HepG2 (cell line): Measurements from ENCODE around the gene BTNL3. TPM values are rescaled to one million over a fixed set of nuclear protein-coding genes. Genes with fewer than 3 reads are reported as not detected.

Experiments used
- AFF4 ChIP-seq: sonication (generic); formaldehyde crosslinking; IDR thresholded peaks from 2 replicates; pipeline ENCODE4 v1.4.0; 2020; ENCODE audit warnings: missing genetic modification reagents
- ARNTL ChIP-seq: sonication (generic); formaldehyde crosslinking; IDR thresholded peaks from 2 replicates; pipeline ENCODE4 v1.4.0; 2020; ENCODE audit warnings: mild to moderate bottlenecking, missing genetic modification reagents
- ETS1 ChIP-seq: sonication (generic); formaldehyde crosslinking; IDR thresholded peaks from 2 replicates; pipeline ENCODE4 v1.4.0; 2020; ENCODE audit warnings: missing genetic modification reagents
- GRHL1 ChIP-seq: sonication (generic); formaldehyde crosslinking; conservative IDR thresholded peaks from 2 replicates; pipeline ENCODE4 v1.8.0; 2022; ENCODE audit warnings: missing genetic modification reagents
- HNRNPUL1 ChIP-seq: fragments of 200-400 bp; formaldehyde crosslinking; IDR thresholded peaks from 2 replicates; pipeline ENCODE4 v1.6.1; 2017; ENCODE audit warnings: low read depth, mild to moderate bottlenecking, low read length, moderate library complexity
- JDP2 ChIP-seq: sonication (generic); formaldehyde crosslinking; IDR thresholded peaks from 2 replicates; pipeline ENCODE4 v1.8.1; 2022; ENCODE audit warnings: missing genetic modification reagents, borderline replicate concordance
- NFE2 ChIP-seq: sonication (generic); formaldehyde crosslinking; IDR thresholded peaks from 2 replicates; pipeline ENCODE4 v1.4.0; 2020; ENCODE audit warnings: missing genetic modification reagents
- PBX3 ChIP-seq: sonication (generic); formaldehyde crosslinking; IDR thresholded peaks from 2 replicates; pipeline ENCODE4 v1.8.1; 2023; ENCODE audit warnings: missing genetic modification reagents, inconsistent platforms, borderline replicate concordance
- PCBP1 ChIP-seq: fragments of 200-400 bp; formaldehyde crosslinking; IDR thresholded peaks from 2 replicates; pipeline ENCODE4 v1.6.1; 2017; ENCODE audit warnings: mild to moderate bottlenecking, low read depth, low read length, borderline replicate concordance
- PCBP2 ChIP-seq: fragments of 200-400 bp; formaldehyde crosslinking; optimal IDR thresholded peaks from 2 replicates; pipeline ENCODE3; 2018; ENCODE audit warnings: low read length, low read depth; ENCODE audit not compliant: poor library complexity, severe bottlenecking
- SP2 ChIP-seq: sonication (generic); formaldehyde crosslinking; IDR thresholded peaks from 2 replicates; pipeline ENCODE4 v1.5.1; 2020; ENCODE audit warnings: mild to moderate bottlenecking, missing genetic modification reagents
- ZNF616 ChIP-seq: sonication (generic); formaldehyde crosslinking; IDR thresholded peaks from 2 replicates; pipeline ENCODE4 v1.5.0; 2020; ENCODE audit warnings: low read depth, mild to moderate bottlenecking, missing genetic modification reagents
- ZSCAN5A ChIP-seq: sonication (generic); formaldehyde crosslinking; IDR thresholded peaks from 2 replicates; pipeline ENCODE4 v1.8.0; 2022; ENCODE audit warnings: mild to moderate bottlenecking, missing genetic modification reagents, borderline replicate concordance
- polyA plus RNA-seq, 8 experiments: library from polyadenylated mRNA; depleted of rRNA in 3 of 8; stranded (reverse) in 7 of 8; unstranded in 1 of 8; fragments of >200 nt; fragmentation: Illumina TruSeq in 4 of 8; extraction: Trizol in 4 of 8; gene quantifications; 2 replicates each; pipeline versions ENCODE4 v1.2.1 to v1.2.3, GENCODE V29; 2011 to 2016; ENCODE audit warnings: low read depth in 4 of 8, missing spikeins in 1 of 8, mixed read lengths in 1 of 8; ENCODE audit not compliant: insufficient read depth in 1 of 8
- total RNA-seq, 5 experiments: library from RNA; depleted of rRNA; stranded (reverse); fragments of >200 nt; fragmentation: Illumina TruSeq; extraction: Trizol; gene quantifications; 2 replicates each; pipeline ENCODE4 v1.2.3, GENCODE V29; 2016; ENCODE audit warnings: low read depth in 1 of 5
- TF ChIP-seq, protein P1 (sequence below): sonication (generic); formaldehyde crosslinking; IDR thresholded peaks from 2 replicates; pipeline ENCODE4 v1.4.0; 2020; ENCODE audit warnings: missing genetic modification reagents
- TF ChIP-seq, protein P2 (sequence below): sonication (generic); formaldehyde crosslinking; IDR thresholded peaks from 2 replicates; pipeline ENCODE4 v1.4.0; 2020; ENCODE audit warnings: missing genetic modification reagents

BTNL3 gene
- total and polyA plus RNA-seq, 2 of the 13 experiments (the other 11 are each of a cell fraction or from before 2014, with no cell fraction given): not detected

DNA sequence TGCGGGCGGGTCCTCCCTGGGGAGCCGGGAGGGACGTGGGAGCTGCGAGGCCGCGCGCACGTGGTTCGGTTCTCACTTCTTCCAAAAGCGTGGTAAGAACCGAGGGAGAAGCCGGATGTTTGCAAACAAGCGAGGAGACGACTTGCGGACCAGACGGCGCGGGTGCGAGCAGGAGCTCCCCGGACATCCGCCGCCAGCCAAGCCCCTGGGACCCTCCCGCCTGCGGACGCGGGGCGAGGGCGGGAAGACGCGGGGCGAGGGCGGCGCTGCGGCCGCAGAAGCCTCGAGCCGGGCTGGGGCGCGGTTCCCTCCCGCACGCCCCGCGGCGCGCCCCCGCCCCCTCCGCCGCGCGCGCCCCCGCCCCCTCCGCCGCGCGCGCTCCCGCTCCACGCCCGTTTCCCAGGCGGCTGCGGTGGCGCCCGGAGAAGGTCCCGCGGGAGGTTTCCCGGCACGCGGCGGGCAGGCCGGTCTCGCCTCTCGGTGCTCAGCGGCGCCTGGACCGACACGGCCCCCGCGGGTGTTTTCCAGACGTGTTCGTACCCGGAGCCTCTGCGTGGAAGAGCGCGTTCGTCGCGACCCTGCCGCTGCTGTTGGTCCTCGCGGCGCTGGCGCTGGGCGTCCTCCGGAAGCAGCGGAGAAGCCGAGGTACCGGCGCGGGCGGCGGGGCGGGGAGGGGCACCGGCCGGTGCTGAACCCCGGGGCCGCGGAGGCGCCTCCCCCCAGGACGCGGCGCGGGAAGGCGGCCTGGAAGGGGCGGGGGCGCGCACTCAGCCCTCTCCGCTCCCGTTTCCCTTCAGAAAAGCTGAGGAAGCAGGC, 64.2 kb downstream of the BTNL3 start (continued):
- TF ChIP-seq, protein P1, sequence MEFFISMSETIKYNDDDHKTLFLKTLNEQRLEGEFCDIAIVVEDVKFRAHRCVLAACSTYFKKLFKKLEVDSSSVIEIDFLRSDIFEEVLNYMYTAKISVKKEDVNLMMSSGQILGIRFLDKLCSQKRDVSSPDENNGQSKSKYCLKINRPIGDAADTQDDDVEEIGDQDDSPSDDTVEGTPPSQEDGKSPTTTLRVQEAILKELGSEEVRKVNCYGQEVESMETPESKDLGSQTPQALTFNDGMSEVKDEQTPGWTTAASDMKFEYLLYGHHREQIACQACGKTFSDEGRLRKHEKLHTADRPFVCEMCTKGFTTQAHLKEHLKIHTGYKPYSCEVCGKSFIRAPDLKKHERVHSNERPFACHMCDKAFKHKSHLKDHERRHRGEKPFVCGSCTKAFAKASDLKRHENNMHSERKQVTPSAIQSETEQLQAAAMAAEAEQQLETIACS (CRISPR knock-in tag): peak; percentile 73
- TF ChIP-seq PCBP1 (no peak), ETS1 (CRISPR knock-in tag) (no peak), JDP2 (no peak), ZNF616 (no peak), NFE2 (CRISPR knock-in tag) (no peak), GRHL1 (no peak), HNRNPUL1 (no peak), AFF4 (no peak), SP2 (CRISPR knock-in tag) (no peak), PCBP2 (no peak), PBX3 (CRISPR knock-in tag) (no peak), ZSCAN5A (CRISPR knock-in tag) (no peak), ARNTL (CRISPR knock-in tag) (no peak)
- TF ChIP-seq, protein P2, sequence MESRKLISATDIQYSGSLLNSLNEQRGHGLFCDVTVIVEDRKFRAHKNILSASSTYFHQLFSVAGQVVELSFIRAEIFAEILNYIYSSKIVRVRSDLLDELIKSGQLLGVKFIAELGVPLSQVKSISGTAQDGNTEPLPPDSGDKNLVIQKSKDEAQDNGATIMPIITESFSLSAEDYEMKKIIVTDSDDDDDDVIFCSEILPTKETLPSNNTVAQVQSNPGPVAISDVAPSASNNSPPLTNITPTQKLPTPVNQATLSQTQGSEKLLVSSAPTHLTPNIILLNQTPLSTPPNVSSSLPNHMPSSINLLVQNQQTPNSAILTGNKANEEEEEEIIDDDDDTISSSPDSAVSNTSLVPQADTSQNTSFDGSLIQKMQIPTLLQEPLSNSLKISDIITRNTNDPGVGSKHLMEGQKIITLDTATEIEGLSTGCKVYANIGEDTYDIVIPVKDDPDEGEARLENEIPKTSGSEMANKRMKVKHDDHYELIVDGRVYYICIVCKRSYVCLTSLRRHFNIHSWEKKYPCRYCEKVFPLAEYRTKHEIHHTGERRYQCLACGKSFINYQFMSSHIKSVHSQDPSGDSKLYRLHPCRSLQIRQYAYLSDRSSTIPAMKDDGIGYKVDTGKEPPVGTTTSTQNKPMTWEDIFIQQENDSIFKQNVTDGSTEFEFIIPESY: no peak
